Adipocyte (in vitro differentiated cells): Measurements from ENCODE around the gene MORN1.

ENCODE experiments used
- DNase-seq: peaks from one replicate; pipeline ENCODE4 v3.0.0-alpha.2; 2015; ENCODE audit warnings: low read depth
- H3K27me3 ChIP-seq: replicated peaks from 2 replicates; pipeline ENCODE4 v1.7.0; 2013; ENCODE audit warnings: mild to moderate bottlenecking, low read length, moderate library complexity; ENCODE audit not compliant: control insufficient read depth, insufficient read depth
- H3K36me3 ChIP-seq: 2 replicates; pipeline ENCODE4 v1.7.0; 2013; ENCODE audit warnings: low read length, mild to moderate bottlenecking, moderate library complexity; ENCODE audit not compliant: control insufficient read depth, insufficient read depth, severe bottlenecking
- H3K4me1 ChIP-seq: 2 replicates; pipeline ENCODE4 v1.7.0; 2013; ENCODE audit warnings: mild to moderate bottlenecking, low read length, moderate library complexity; ENCODE audit not compliant: control insufficient read depth, insufficient read depth
- H3K4me3 ChIP-seq: 2 replicates; pipeline ENCODE4 v1.7.0; 2013; ENCODE audit warnings: mild to moderate bottlenecking, low read length, moderate library complexity
- H3K9ac ChIP-seq: 2 replicates; pipeline ENCODE4 v1.7.0; 2013; ENCODE audit warnings: mild to moderate bottlenecking, low read length, moderate library complexity
- H3K9me3 ChIP-seq: 2 replicates; pipeline ENCODE4 v1.7.0; 2013; ENCODE audit warnings: mild to moderate bottlenecking, low read length, moderate library complexity; ENCODE audit not compliant: control insufficient read depth

MORN1 gene

DNA sequence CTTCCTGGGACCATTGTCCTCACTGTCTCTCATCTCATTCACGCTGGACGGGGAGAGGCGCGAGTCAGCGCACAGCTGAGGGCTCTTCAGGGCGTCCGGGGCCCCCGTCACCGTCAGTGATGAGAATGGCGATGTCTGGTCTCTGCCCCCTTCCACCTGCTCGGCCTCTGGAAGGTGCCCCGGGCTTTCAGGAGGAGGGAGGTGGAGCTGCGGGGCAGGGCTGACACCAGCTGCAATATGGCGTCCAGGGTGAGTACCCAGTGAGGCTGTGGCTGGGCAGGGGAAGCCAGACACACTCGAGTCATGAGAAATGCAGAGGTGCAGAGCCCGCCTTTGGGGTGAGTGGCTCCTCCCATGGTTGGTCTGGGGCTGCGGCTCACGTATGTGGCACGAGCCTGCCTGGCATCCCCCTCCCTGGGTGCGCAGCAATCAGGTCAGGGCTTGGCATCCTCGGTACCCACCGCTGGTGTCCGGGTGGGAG is 15.1 kb downstream of the MORN1 start:
- H3K9ac ChIP-seq, result no peak overlapping the region
- no peak overlapping the region for H3K4me3 ChIP-seq

DNA sequence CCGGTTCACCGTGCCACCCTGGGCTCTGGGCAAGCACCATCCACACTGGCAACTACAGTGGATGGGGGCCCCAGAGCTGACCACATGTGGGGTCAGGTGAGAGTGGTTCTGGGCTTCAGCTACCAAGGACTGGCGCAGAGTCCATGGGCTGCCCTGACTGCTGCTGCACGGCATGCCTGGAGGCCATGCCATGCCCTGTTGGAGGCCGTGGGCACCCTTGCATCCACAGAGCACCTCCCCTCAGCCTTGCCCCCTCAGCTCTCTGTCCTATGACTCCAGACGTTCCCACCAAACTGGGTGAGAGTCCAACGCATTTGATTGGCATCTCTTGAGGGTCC is 15.5 kb downstream of the MORN1 start:
- Histone ChIP-seq H3K9ac (no peak overlapping the region), H3K4me3 (no peak overlapping the region), H3K4me1 (peaks cover 1% of the 10 kb centered on the region), H3K36me3 (no peaks in the 10 kb centered on the region), H3K27me3 (peaks cover 8% of the 10 kb centered on the region), H3K9me3 (no peaks in the 10 kb centered on the region)
- DNase-seq, result no peak

More for the DNA sequence above, 15.1 kb downstream of the MORN1 start:
- no peak for DNase-seq
- Histone ChIP-seq H3K9me3 (no peaks in the 10 kb centered on the region), H3K4me1 (peaks cover 5% of the 10 kb centered on the region), H3K36me3 (no peaks in the 10 kb centered on the region), H3K27me3 (peaks cover 8% of the 10 kb centered on the region)

DNA sequence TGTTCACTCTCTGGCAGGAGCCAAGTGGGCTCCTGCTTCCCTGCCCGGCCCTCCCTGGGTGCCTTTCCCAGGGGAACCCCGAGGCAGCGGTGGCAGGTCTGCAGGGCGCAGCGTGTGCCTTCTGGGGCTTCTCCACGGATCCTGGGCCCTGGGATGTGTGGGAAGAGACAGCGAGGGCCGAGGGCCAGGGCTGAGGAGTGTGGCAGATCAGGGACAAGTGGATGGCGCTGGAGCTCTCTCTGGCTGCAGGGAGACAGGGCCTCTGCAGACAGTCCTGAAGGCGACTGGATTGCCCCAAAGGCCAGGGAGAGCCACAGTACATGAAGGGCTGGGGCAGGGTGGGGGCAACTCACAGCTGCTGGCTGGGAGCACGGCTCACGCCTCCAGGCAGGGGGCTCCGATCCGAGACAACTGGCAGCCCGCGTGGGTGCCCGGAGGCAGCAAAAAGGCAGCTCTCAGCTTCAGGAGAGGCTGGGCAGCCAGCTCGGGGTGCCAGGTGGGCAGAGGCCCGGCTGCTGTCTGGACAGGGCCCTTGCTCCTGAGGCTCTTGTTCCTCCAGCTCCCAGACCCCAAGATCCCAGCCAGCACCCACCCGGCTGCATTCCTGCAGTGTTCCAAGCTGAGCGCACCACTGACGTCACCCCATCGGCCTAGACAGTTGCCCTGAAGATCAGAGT is 16.0 kb downstream of the MORN1 start:
- H3K9me3 ChIP-seq, result no peaks in the 10 kb centered on the region
- H3K4me3 ChIP-seq, result no peak overlapping the region
- no peak overlapping the region for H3K9ac ChIP-seq
- H3K36me3 ChIP-seq, result no peaks in the 10 kb centered on the region
- peaks cover 8% of the 10 kb centered on the region for H3K27me3 ChIP-seq
- DNase-seq, result no peak
- no peaks in the 10 kb centered on the region for H3K4me1 ChIP-seq

DNA sequence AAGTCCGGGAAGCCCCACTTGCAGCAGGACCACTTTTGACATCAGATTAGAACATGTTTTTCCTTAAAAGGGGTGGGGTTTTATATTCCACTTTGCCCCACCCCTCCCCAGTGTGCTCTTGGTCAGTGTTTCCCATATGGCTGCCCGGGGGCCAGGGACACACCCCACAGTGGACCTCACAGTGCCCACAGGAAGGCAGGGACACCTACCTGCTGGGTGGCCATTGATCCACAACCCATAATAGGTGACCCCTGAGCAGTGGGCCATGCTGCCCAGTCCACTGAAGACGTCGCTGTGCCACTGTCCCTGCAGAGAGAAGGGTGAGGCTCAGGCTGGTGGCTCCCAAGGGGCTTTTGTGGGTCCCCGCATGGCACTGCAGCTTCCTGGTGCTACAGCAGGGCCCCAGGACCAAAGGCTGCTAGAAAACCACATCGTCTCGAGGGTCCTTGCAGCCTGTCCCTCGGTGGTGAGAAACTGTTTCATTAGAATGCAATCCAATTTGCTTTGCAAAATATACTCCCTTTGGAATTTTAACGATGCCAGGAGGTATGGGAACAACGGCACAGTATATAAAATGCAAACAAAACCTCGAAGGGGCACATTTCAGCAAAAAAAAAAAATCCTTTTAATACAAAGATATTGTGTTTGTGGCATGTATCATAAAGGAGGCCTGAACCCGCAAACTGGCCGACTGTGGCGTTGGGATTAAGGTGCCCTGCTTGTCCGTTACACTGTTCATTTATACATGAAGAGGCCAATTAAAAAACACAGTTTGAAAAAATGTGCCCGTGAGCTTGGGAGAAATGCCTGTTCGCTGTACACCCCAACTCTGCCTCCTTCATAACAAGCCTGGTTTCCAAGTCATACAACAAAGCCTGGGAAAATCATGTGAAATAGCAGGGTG is 16.9 kb downstream of the MORN1 start:
- no peak for DNase-seq
- Histone ChIP-seq H3K4me3 (no peak overlapping the region), H3K4me1 (no peaks in the 10 kb centered on the region), H3K36me3 (no peaks in the 10 kb centered on the region), H3K9me3 (no peaks in the 10 kb centered on the region), H3K9ac (no peak overlapping the region), H3K27me3 (peaks cover 8% of the 10 kb centered on the region)

DNA sequence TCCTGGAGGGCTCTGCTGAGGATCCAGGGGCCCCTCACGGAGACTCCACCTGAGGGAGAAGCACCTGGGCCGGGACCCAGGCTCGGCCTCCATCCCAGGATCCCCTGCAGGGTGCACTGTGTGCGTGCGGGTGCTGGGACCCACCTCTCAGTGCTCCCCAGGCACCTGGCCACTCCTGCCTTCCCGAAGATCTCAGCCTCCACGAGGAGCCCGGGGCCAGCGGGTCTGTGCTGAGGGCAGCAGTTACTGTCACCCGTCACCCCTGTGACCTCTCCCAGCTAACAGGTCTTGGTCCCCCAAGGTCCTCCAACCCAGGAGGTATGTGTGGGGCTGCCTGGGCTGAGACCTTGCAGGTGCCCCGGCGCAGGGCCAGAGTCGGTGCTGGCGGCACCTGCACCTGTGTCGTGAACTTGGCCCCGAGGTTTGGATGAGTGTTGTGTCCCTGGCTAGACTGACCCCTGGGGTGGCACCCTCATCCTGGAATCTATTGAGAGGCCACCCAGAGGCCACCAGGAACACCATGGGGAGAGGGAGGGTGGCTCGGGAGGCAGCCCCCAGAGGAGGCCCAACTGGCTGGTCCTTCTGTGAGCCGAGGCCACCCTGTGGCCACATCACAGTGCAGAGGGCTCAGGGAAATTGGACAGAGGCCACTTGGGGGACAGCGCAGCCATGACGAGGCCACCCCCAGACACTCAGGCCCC is 17.7 kb downstream of the MORN1 start:
- no peaks in the 10 kb centered on the region for H3K9me3 ChIP-seq

DNA sequence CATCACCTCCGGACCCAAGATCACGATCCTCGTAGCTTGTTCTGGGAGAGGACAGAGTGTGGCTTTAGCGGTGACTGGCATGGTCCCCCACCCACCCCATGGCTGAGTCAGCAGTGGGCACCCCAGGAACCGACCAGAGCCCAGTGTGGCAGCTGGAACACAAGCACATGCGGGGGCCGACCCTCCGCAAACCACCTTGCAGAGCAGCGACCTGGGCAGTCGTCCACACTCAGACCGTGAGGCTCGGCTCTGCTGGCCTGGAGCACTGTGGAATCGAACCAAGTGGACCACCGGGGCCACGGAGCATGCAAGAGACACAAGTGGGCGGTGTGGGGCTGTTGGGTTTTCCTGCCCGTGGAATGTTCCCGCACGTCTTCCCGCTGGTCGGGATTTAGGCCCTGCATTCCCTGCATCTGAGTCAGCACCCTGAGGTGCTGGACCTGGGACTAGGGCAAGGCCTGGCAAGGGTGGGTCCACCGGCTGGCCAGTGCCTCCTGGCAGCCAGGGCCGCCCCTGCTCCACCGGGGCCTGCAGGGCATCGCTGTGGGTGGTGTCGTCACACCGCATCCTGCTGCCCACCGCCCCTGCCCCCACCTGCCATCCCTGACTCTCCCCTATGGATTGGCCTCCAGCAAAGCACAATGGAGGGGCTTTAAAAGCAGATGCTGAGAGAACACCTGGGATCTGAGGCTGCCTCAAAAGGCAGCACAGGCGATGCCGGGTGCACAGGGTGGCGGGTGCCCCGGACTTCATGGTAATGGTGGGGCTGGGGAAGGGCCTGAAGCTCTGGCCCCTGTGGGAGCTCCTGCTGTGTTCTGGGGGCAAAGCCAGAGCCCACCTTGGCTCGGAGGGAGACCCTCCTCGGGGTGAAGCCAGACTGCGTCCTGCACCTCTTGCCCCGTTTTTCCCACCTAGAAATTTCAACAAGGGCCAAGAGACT is 18.5 kb downstream of the MORN1 start:
- H3K9me3 ChIP-seq, result no peaks in the 10 kb centered on the region
- H3K36me3 ChIP-seq, result no peaks in the 10 kb centered on the region
- no peak for DNase-seq
- no peak overlapping the region for H3K9ac ChIP-seq
- no peak overlapping the region for H3K4me3 ChIP-seq
- H3K4me1 ChIP-seq, result no peaks in the 10 kb centered on the region
- H3K27me3 ChIP-seq, result peaks cover 8% of the 10 kb centered on the region

More for the DNA sequence above, 17.7 kb downstream of the MORN1 start:
- Histone ChIP-seq H3K36me3 (no peaks in the 10 kb centered on the region), H3K4me3 (no peak overlapping the region), H3K4me1 (no peaks in the 10 kb centered on the region), H3K27me3 (peaks cover 8% of the 10 kb centered on the region), H3K9ac (no peak overlapping the region)
- DNase-seq, result no peak

DNA sequence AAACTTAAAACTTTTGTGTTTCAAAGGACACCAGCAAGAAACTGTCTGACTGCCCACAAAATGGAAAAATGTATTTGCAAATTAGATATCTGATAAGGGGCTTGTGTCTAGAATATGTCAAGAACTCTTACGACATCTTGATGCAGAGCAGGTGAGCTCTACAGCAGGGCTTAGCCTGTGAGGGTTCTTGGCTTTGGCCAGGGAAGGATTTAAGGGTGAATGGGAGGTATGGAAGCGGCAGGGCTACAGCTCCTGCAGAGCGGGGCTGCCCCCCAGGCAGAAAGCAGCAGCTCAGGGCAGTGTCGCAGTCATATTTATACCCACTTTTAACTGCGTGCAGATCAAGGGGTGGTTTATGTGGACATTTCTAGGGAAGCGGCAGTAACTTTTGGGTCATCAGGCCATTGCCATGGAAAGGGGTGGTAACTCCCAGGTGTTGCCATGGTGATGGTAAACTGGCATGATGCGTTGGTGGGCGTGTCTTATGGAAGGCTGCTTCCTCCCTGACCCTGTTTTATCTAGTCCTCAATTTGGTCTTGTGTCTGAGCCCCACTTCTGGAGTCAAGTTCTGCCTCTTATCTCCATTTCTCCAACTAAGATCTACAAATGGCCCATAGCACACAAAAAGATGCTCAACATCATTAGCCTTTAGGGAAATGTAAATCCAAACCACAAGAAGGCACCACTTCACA is 23.2 kb downstream of the MORN1 start:
- H3K9ac ChIP-seq, result no peak overlapping the region
- no peak overlapping the region for H3K4me3 ChIP-seq
- H3K36me3 ChIP-seq, result no peaks in the 10 kb centered on the region
- no peaks in the 10 kb centered on the region for H3K4me1 ChIP-seq
- peaks cover 4% of the 10 kb centered on the region for H3K9me3 ChIP-seq
- DNase-seq, result no peak
- no peaks in the 10 kb centered on the region for H3K27me3 ChIP-seq

DNA sequence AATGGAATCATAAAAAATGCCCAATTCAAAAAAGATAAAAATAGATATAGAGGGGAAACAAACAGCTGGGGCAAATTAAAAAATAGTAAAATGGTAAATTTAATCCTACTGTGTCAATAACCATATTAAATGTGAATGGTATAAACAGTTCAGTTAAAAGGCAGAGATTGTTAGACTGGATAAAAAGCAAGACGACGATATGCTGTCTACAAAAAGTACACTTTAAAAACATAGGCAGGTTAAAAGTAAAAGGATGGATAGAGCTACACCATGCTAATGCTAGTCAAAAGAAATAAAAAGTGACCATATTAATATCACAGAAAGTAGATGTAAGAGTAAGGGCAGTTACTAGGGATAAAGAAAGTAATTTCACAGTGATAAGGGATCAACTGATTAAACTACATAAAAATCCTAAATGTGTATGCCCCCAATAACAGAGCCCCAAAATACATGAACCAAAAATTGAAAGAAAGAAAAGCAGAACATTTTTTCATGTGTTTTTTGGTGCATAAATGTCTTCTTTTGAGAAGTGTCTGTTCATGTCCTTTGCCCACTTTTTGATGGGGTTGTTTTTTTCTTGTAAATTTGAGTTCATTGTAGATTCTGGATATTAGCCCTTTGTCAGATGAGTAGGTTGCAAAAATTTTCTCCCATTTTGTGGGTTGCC is 27.4 kb downstream of the MORN1 start:
- no peaks in the 10 kb centered on the region for H3K27me3 ChIP-seq
- DNase-seq, result no peak

DNA sequence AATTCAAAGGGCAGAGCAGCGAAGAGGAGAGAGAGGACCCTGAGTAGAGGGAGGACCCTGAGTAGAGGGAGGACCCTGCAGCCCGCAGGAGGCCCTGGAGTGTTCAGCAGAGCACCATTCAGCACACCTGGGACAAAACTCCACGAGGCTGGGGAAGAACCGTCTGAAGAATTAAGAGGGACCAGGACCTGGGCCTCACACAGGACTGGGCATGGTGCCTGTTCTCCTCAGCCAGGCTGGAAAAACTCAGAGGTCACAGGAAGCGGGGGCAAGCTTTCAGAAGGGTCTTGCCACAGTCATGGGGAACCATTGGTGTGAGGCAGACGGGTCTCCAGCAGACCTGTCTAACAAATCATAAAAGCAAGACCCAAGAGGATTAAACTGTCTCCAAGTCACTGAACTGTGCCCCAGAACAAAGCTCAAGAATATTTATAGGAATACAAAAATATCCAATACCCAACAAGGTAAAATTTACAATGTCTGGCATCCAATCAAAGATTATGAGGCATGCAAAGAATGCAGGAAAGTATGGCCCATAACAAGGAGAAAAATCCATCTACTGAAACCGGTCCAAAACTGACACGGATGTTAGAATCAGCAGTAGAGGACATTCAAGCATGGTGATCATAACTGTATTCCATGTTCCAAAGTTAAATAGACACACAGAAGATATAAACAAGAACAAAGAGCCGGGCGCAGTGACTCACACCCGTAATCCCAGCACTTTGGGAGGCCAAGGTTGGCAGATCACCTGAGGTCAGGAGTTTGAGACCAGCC is 30.6 kb downstream of the MORN1 start:
- DNase-seq, result no peak
- H3K9me3 ChIP-seq, result peaks cover 4% of the 10 kb centered on the region
- no peak overlapping the region for H3K9ac ChIP-seq
- H3K36me3 ChIP-seq, result no peaks in the 10 kb centered on the region
- H3K4me1 ChIP-seq, result no peaks in the 10 kb centered on the region
- no peaks in the 10 kb centered on the region for H3K27me3 ChIP-seq
- no peak overlapping the region for H3K4me3 ChIP-seq

More for the DNA sequence above, 27.4 kb downstream of the MORN1 start:
- no peaks in the 10 kb centered on the region for H3K4me1 ChIP-seq
- no peak overlapping the region for H3K9ac ChIP-seq
- no peaks in the 10 kb centered on the region for H3K36me3 ChIP-seq
- H3K9me3 ChIP-seq, result peaks cover 4% of the 10 kb centered on the region
- H3K4me3 ChIP-seq, result no peak overlapping the region
